Astrocyte of the spinal cord (primary cell): ENCODE results near the gene TIAM1.

Source experiments
- DNase-seq: peaks from one replicate; pipeline ENCODE4 v3.0.0; 2011; ENCODE audit warnings: low read depth, low spot score
- H3K4me3 ChIP-seq: 2 replicates; pipeline ENCODE4 v1.5.1; 2011; ENCODE audit warnings: low read depth, mild to moderate bottlenecking, low read length, moderate library complexity
- CTCF ChIP-seq: IDR thresholded peaks from 2 replicates; pipeline ENCODE4 v1.5.1; 2012; ENCODE audit warnings: low read depth, mild to moderate bottlenecking, low read length, inconsistent platforms
- in situ Hi-C: cut with HindIII; loops from 2 replicates; pipeline ENCODE4 v1.10.0; 2017; ENCODE audit warnings: low sequenced_read_pairs

Gene TIAM1

GRCh38 chr21:31191553-31191952 is 152.5 kb downstream of the TIAM1 start:
- TF ChIP-seq CTCF: no peak
- no peak overlapping the region for H3K4me3 ChIP-seq
- no peak for DNase-seq
- in situ Hi-C loops: no loop called here

GRCh38 chr21:31190516-31190915 is 153.5 kb downstream of the TIAM1 start:
- no peak overlapping the region for H3K4me3 ChIP-seq
- DNase-seq: no peak
- in situ Hi-C loops: no loop called here
- TF ChIP-seq CTCF: no peak

GRCh38 chr21:31187499-31187898 is 156.6 kb downstream of the TIAM1 start:
- in situ Hi-C loops: no loop called here
- no peak for TF ChIP-seq CTCF
- H3K4me3 ChIP-seq: no peak overlapping the region
- DNase-seq: no peak

GRCh38 chr21:31186916-31187315 is 157.1 kb downstream of the TIAM1 start:
- no peak for TF ChIP-seq CTCF
- DNase-seq: no peak
- in situ Hi-C loops: no loop called here
- H3K4me3 ChIP-seq: no peak overlapping the region

- no peak for TF ChIP-seq CTCF
- in situ Hi-C loops: no loop called here
- DNase-seq: no peak
- H3K4me3 ChIP-seq: no peak overlapping the region
Measured at GRCh38 chr21:31185663-31186062, 158.4 kb downstream of the TIAM1 start.

- DNase-seq: no peak
- in situ Hi-C loops: no loop called here
- no peak for TF ChIP-seq CTCF
- no peak overlapping the region for H3K4me3 ChIP-seq
Measured at GRCh38 chr21:31184876-31185275, 159.2 kb downstream of the TIAM1 start.

GRCh38 chr21:31184459-31184858 is 159.6 kb downstream of the TIAM1 start:
- DNase-seq: no peak
- TF ChIP-seq CTCF: no peak
- in situ Hi-C loops: no loop called here
- no peak overlapping the region for H3K4me3 ChIP-seq
